HEK293 (cell line): Measurements from ENCODE around the gene GGA1.

Source experiments
- CTCF ChIA-PET: fragments of 350-600 bp; formaldehyde crosslinking; extraction: SDS; loops from one replicate; lab custom pipeline; 2021; ENCODE audit warnings: antibody characterized with exemption; lab: Yijun Ruan, JAX
- POLR2A ChIA-PET: fragments of 300-600 bp; formaldehyde crosslinking; extraction: SDS; loops from one replicate; lab custom pipeline; 2020; ENCODE audit warnings: antibody characterized with exemption, inconsistent platforms; lab: Yijun Ruan, JAX
- H3K27ac ChIP-seq: fragments of 200-500 bp; sonication (Bioruptor generic); 2 replicates; pipeline ENCODE4 v1.5.1; 2014; ENCODE audit warnings: low read depth, low read length, control low read depth, inconsistent platforms; ENCODE audit errors: extremely low read depth
- H3K36me3 ChIP-seq, 2 experiments: fragments of 200-500 bp in 1 of 2; sonication (Bioruptor generic) in 1 of 2; 1 replicate in 1 of 2; 2 replicates in 1 of 2; pipeline ENCODE4 v1.5.1; 2014 to 2017; ENCODE audit warnings: inconsistent platforms in 2 of 2, low read length in 2 of 2; ENCODE audit not compliant: control insufficient read depth in 2 of 2, insufficient read depth in 1 of 2
- H3K4me1 ChIP-seq: fragments of 200-500 bp; sonication (Bioruptor generic); 2 replicates; pipeline ENCODE4 v1.5.1; 2014; ENCODE audit warnings: mild to moderate bottlenecking, low read length, inconsistent platforms; ENCODE audit not compliant: control insufficient read depth, insufficient read depth
- H3K4me3 ChIP-seq: 2 replicates; pipeline ENCODE4 v1.5.1; 2011; ENCODE audit warnings: low read depth, mild to moderate bottlenecking, control low read depth, low read length, moderate library complexity
- H3K9me3 ChIP-seq: fragments of 200-500 bp; sonication (Bioruptor generic); 2 replicates; pipeline ENCODE4 v1.5.1; 2014; ENCODE audit warnings: low read depth, low read length, inconsistent platforms; ENCODE audit not compliant: control insufficient read depth, insufficient read depth
- GLI4 ChIP-seq: fragments of 450-650 bp; formaldehyde crosslinking; IDR thresholded peaks from 2 replicates; pipeline ENCODE4 v1.5.1; 2016; ENCODE audit warnings: missing biosample characterization, missing genetic modification characterization
- HIC1 ChIP-seq: fragments of 450-650 bp; formaldehyde crosslinking; IDR thresholded peaks from 2 replicates; pipeline ENCODE4 v1.5.1; 2016; ENCODE audit warnings: missing biosample characterization, missing genetic modification characterization
- REST ChIP-seq: fragments of 450-650 bp; formaldehyde crosslinking; IDR thresholded peaks from 2 replicates; pipeline ENCODE4 v1.5.1; 2016; ENCODE audit warnings: missing biosample characterization, missing genetic modification characterization
- SCRT2 ChIP-seq: fragments of 450-650 bp; formaldehyde crosslinking; IDR thresholded peaks from 2 replicates; pipeline ENCODE4 v1.5.1; 2016; ENCODE audit warnings: missing biosample characterization, missing genetic modification characterization
- TRIM28 ChIP-seq: IDR thresholded peaks from 2 replicates; pipeline ENCODE4 v1.6.1; 2011; ENCODE audit warnings: low read length, control low read depth, borderline replicate concordance
- ZBTB7A ChIP-seq: fragments of 450-650 bp; formaldehyde crosslinking; IDR thresholded peaks from 2 replicates; pipeline ENCODE4 v1.5.1; 2016; ENCODE audit warnings: low read depth, missing biosample characterization, missing genetic modification characterization
- ZNF132 ChIP-seq: fragments of 450-650 bp; formaldehyde crosslinking; IDR thresholded peaks from 2 replicates; pipeline ENCODE4 v1.5.1; 2017; ENCODE audit warnings: missing biosample characterization, missing genetic modification characterization, borderline replicate concordance
- ZNF202 ChIP-seq: fragments of 450-650 bp; formaldehyde crosslinking; IDR thresholded peaks from 2 replicates; pipeline ENCODE4 v1.5.1; 2016; ENCODE audit warnings: missing biosample characterization, missing genetic modification characterization, borderline replicate concordance
- ZNF23 ChIP-seq: fragments of 450-650 bp; formaldehyde crosslinking; IDR thresholded peaks from 2 replicates; pipeline ENCODE4 v1.5.1; 2016; ENCODE audit warnings: missing biosample characterization, missing genetic modification characterization, borderline replicate concordance
- ZNF311 ChIP-seq: fragments of 450-650 bp; formaldehyde crosslinking; IDR thresholded peaks from 2 replicates; pipeline ENCODE4 v1.5.1; 2017; ENCODE audit warnings: missing biosample characterization, missing genetic modification characterization, borderline replicate concordance
- ZNF324 ChIP-seq: fragments of 450-650 bp; formaldehyde crosslinking; IDR thresholded peaks from 2 replicates; pipeline ENCODE4 v1.5.1; 2016; ENCODE audit warnings: missing biosample characterization, missing genetic modification characterization
- ZNF398 ChIP-seq: fragments of 450-650 bp; formaldehyde crosslinking; IDR thresholded peaks from 2 replicates; pipeline ENCODE4 v1.5.1; 2017; ENCODE audit warnings: missing biosample characterization, missing genetic modification characterization
- ZNF473 ChIP-seq: fragments of 450-650 bp; formaldehyde crosslinking; IDR thresholded peaks from 2 replicates; pipeline ENCODE4 v1.5.1; 2017; ENCODE audit warnings: missing biosample characterization, missing genetic modification characterization
- ZNF561 ChIP-seq: fragments of 450-650 bp; IDR thresholded peaks from 2 replicates; pipeline ENCODE4 v1.5.1; 2018; ENCODE audit warnings: missing biosample characterization, missing genetic modification characterization, borderline replicate concordance
- ZNF580 ChIP-seq: fragments of 450-650 bp; formaldehyde crosslinking; IDR thresholded peaks from 2 replicates; pipeline ENCODE4 v1.5.1; 2016; ENCODE audit warnings: missing biosample characterization, missing genetic modification characterization
- ZNF621 ChIP-seq: fragments of 450-650 bp; formaldehyde crosslinking; IDR thresholded peaks from 2 replicates; pipeline ENCODE4 v1.5.1; 2017; ENCODE audit warnings: missing biosample characterization, missing genetic modification characterization
- ZNF639 ChIP-seq: fragments of 450-650 bp; formaldehyde crosslinking; IDR thresholded peaks from 2 replicates; pipeline ENCODE4 v1.5.1; 2016; ENCODE audit warnings: missing biosample characterization, missing genetic modification characterization
- ZNF747 ChIP-seq: fragments of 450-650 bp; formaldehyde crosslinking; IDR thresholded peaks from 2 replicates; pipeline ENCODE4 v1.5.1; 2016; ENCODE audit warnings: missing biosample characterization, missing genetic modification characterization
- ZNF843 ChIP-seq: fragments of 450-650 bp; formaldehyde crosslinking; IDR thresholded peaks from 2 replicates; pipeline ENCODE4 v1.5.1; 2016; ENCODE audit warnings: missing biosample characterization, missing genetic modification characterization

Gene GGA1

GRCh38 chr22:37607010-37607934 is 1.4 kb upstream of the GGA1 start (continued):
- TF ChIP-seq REST (no peak), ZNF311 (no peak), ZNF202 (no peak), ZNF639 (tag by site-specific recombination) (no peak), ZNF324 (tag by site-specific recombination) (peak; percentile 41; the same call in 1 of the 2 replicates), ZNF473 (tag by site-specific recombination) (no peak), ZNF843 (tag by site-specific recombination) (no peak), GLI4 (no peak), SCRT2 (tag by site-specific recombination) (no peak), HIC1 (tag by site-specific recombination) (no peak), ZBTB7A (no peak), ZNF621 (tag by site-specific recombination) (no peak), ZNF398 (tag by site-specific recombination) (no peak), ZNF747 (tag by site-specific recombination) (no peak)

- H3K4me1 ChIP-seq: peaks cover 8% of the 10 kb centered on the region
- H3K4me3 ChIP-seq: peak overlapping the region; percentile 96
- no peaks in the 10 kb centered on the region for H3K9me3 ChIP-seq
- H3K27ac ChIP-seq: peak overlapping the region; percentile 99
- ChIA-PET CTCF (interaction anchor here (0.7 to 5.6 kb wide), 19 partner anchors 12 to 200 kb away, joined by 3 to 60 read pairs (median 10); partner anchors contain the start of genes GCAT, NOL12, PDXP and SH3BP1), POLR2A (interaction anchor here (0.5 to 3.3 kb wide), 41 partner anchors 9 to 571 kb away, joined by 3 to 35 read pairs (median 5); partner anchors contain the start of genes ANKRD54, C22orf23, GCAT and LGALS1)
- TF ChIP-seq ZNF580 (tag by site-specific recombination) (no peak), ZNF561 (tag by site-specific recombination) (peak; percentile 56; the same call in 1 of the 2 replicates), ZNF23 (tag by site-specific recombination) (no peak), ZNF398 (tag by site-specific recombination) (peak; percentile 12; the same call in 1 of the 2 replicates), TRIM28 (peak; percentile 73), ZNF132 (tag by site-specific recombination) (no peak)
- peaks cover 0 to 3% of the 10 kb centered on the region in 2 experiments; a peak in 2 of 3 replicates for H3K36me3 ChIP-seq
Observed at GRCh38 chr22:37607935-37608476, 628 bp upstream of the GGA1 start.
